Posterior vena cava (tissue), 2 donors: ENCODE data around the gene KLHL40. TPM values are rescaled to one million over a fixed set of nuclear protein-coding genes. Genes with fewer than 3 reads are reported as not detected.

ENCODE experiments used
- DNase-seq: peaks from one replicate; pipeline ENCODE4 v3.0.0-alpha.2; 2020; ENCODE audit warnings: low spot score
- intact Hi-C, 2 donors: fragments of 100-400 bp; cut with DNase I; formaldehyde crosslinking; loops; one replicate each; pipeline versions ENCODE4 v1.14.1 to v1.14.2; 2022 to 2023
- total RNA-seq, 2 donors: library from RNA; stranded (reverse); fragmentation: NEBNext Ultra II Directional; extraction: Animal tissue kit (Norgen Biotek cat#: 25700); gene quantifications; one replicate each; pipeline ENCODE4 v1.2.1, GENCODE V29; 2021
- donor health status: DM: yes; HTN: yes; CAD: no.
- donor health status: DM: yes; HTN: yes; CAD: no.

KLHL40 gene
- total RNA-seq, 2 donors from 2014 or later: not detected

DNA sequence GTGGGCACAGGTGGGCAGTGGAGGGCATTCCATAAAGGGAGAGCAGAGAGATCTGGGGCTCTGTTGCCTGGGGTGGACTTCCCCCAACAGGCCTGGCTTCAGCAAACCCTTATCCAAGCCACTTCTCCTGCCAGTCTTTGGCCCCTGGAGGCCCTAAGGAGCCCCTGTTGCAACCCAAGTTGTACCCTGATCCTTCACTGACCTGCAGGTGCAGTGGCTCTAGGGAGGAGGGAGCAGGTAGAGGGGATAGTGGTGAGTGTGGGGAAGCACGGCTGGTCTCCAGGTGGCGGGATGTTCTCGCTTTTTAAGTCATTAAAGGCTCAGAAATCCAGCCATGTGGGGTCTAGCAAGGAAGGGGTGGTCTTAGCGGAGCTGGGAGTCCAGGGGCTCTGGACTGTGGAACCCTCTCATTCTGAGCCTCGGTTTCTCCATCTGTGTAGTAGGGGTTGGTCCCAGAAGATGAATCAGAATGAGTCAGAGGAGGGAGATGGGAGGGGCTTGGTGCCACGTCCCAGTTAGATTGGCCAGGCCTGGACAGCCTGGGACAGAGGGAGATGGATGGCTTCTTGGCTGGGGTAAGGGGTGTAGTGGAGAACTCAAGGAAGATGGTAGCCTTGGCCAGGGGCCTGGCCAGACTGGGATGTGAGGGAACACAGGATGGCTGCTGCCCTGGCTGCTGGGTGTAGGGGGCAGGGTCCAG, 29.2 kb upstream of the KLHL40 start:
- intact Hi-C loops: loop anchor here in 1 of 2 donors (5.0 to 10.0 kb wide), 2 partner anchors 51 to 86 kb away; partner anchors contain the start of gene NKTR
- peak; percentile 77 for DNase-seq

DNA sequence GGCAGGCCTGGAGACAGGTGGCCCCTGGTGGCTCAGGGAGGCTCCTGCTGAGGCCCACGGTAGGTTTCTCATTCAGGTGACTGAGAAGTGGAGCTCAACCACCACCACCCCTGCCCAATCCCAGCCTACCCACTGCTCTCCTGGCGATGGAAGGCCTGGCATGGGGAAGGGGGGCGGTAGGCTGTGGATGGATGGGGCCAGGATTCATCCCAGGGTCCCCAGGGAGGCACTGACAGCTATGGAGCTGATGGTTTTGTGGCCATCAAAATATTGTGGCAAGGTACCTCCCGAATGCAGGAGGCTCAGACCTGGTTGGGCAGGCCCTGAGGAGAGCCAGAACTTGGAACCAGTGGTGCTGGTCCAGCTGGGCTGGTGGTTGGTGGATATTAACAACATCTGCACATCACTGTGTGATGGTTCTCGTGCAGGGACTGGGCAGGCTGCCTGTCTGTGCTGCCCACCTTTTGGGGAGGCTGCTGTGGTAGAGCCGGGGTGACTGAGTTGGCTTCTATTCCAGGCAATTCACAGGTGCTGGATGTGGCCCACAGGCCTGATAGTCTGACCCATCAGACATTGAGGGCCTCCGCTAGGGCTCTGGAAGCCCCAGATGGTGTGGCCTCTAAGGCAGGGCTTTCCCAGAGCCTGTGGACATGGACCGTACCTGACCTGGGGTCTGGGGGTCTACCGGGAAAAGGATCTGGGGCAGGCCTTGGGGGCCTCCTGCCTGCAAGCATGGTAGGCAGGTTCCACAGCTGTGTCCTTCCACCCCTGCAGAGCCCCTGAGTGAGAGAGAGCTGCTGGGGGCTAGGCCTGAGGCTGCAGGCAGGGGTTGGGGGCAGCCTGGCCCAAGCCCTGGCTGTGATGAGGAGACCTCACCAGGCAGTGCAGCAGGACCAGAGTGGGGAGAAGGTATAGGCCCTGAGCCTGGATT, 28.4 kb upstream of the KLHL40 start:
- intact Hi-C loops: loop anchor here in 1 of 2 donors (5.0 to 10.0 kb wide), 2 partner anchors 52 to 85 kb away; partner anchors contain the start of gene NKTR
- DNase-seq: peak; percentile 73

DNA sequence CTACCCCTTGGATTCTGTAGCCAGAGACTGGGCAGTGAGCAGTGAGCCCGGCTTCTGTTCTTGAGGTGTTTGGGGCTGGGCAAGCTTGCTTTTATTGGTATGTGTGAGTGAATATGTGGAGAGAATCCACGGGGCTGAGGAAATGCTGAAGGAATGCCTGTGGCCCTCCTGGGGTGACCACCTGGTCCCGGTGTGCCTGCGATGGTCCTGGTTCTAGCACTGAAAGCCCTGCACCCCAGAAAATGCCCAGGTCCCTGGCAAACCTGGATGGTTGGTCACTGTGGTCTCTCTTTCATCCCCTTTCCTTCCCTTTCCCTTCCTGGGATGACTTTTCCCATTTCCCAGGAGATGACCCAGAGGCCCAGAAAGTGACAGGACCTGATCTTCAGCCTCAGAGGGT, 27.7 kb upstream of the KLHL40 start:
- DNase-seq: no peak
- intact Hi-C loops: loop anchor here in 1 of 2 donors (5.0 to 10.0 kb wide), 2 partner anchors 53 to 85 kb away; partner anchors contain the start of gene NKTR

DNA sequence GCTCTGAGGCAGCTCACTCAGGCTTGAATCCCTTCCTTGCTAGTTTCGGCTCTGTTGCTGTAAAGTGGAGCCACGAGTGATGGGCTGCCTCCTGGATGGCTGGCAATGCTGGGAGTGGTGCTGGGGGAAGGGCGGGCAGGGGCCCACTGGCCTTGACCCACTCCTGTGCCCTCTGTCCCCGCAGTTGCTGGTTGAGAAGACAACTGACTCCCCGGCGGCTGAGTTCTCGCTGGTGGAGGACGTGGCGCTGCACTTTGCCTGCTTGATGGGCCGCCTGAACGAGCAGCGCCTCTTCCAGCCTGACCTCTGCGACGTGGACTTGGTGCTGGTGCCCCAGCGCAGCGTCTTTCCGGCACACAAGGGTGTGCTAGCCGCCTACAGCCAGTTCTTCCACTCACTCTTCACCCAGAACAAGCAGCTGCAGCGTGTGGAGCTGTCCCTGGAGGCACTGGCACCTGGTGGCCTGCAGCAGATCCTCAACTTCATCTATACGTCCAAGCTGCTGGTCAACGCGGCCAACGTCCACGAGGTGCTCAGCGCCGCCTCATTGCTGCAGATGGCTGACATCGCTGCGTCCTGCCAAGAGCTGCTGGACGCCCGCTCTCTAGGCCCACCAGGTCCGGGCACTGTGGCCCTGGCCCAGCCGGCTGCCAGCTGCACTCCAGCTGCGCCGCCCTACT, 27.1 kb upstream of the KLHL40 start:
- peak; percentile 80 for DNase-seq
- intact Hi-C loops: loop anchor here in 1 of 2 donors (5.0 to 10.0 kb wide), 2 partner anchors 53 to 84 kb away; partner anchors contain the start of gene NKTR

DNA sequence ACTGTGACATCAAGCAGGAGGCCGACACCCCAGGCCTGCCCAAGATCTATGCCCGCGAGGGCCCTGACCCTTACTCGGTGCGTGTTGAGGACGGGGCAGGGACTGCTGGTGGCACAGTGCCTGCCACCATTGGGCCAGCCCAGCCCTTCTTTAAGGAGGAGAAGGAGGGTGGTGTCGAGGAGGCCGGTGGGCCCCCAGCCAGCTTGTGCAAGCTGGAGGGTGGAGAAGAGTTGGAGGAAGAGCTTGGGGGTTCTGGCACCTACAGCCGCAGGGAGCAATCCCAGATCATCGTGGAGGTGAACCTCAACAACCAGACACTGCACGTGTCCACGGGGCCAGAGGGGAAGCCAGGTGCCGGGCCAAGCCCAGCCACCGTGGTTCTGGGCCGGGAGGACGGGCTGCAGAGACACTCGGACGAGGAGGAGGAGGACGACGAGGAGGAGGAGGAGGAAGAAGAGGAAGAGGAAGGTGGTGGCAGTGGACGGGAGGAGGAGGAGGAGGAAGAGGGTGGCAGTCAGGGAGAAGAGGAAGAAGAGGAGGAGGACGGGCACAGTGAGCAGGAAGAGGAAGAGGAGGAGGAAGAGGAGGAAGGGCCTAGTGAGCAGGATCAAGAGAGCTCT, 26.5 kb upstream of the KLHL40 start:
- intact Hi-C loops: loop anchor here in 1 of 2 donors (5.0 to 10.0 kb wide), 2 partner anchors 54 to 83 kb away; partner anchors contain the start of gene NKTR
- DNase-seq: peak; percentile 71

DNA sequence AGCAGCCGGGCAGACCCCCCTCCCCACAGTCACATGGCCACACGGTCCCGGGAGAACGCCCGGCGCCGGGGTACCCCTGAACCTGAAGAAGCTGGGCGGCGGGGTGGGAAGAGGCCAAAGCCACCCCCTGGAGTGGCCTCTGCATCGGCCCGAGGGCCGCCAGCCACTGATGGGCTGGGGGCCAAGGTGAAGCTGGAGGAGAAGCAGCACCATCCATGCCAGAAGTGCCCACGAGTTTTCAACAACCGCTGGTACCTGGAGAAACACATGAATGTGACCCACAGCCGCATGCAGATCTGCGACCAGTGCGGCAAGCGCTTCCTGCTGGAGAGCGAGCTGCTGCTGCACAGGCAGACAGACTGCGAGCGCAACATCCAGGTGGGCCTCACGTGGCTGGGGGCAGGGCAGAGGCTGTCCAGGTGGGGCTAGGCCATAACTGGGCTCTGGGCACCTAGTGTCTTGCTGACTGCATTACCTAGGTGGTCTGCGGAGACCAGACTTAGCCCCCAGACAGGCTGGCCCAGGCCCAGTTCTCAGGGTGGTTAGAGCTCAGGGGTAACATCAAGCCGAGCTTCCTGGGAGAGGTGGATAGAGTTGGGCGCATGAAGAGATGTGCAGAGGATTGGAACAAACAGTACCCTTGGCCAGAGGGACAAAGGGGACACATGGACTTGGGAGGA, 25.7 kb upstream of the KLHL40 start:
- intact Hi-C loops: loop anchor here (5.0 to 10.0 kb wide), 3 partner anchors 55 to 968 kb away; partner anchors contain the start of gene NKTR (in 1 of the 2)
- peak; percentile 73 for DNase-seq

DNA sequence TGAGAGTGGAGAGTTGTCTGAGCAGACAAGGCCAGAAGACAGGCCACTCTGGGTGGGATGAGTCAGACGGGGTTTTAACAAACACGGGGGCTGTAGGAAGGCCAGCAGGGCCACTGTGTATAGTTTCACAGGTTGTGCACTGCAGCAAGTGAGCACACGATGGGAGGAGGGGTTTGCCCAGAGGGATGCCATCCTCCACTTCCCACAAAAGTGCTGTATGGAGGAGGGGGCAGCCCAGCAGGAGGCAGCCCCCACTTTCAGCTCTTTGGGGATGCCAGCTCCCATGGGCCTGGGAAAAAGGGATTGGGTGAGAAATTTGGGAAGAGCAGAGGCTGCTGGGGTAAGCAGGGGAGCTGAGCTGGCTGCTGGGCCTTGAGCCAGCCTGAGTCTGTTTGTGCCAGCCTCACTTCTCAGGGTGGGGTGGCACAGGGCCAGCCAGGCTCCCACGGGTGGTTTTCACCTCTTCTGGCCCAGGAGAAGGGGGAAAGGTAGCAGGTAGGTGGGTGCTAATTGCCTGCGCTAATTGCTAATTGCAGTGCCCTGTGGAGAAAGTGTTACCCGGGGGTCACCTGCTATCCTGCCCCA, 25.1 kb upstream of the KLHL40 start:
- intact Hi-C loops: loop anchor here in 1 of 2 donors (5.0 kb wide), 1 partner anchor 967 kb away; no protein-coding TSS in a partner anchor
- DNase-seq: no peak

DNA sequence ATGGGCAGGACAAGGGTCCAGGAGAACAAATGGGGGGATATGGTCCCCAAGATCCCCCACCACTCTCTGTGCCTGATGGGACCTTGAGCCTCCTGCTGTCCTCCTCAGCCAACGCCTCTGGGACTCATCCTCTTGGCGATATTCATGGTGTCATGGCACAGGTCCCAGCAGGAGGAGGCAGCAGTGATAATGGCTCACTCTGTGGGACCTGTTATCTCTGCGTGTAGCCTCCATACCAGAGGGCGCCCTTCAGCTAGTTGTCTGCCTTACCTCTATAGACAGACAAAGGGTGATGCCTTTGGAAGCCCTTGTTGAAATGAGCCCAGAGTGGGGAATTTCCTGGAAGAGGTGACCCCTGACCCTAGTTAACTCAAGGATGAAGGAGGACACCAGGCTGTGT, 24.4 kb upstream of the KLHL40 start:
- intact Hi-C loops: loop anchor here in 1 of 2 donors (5.0 kb wide), 1 partner anchor 966 kb away; no protein-coding TSS in a partner anchor
- no peak for DNase-seq

DNA sequence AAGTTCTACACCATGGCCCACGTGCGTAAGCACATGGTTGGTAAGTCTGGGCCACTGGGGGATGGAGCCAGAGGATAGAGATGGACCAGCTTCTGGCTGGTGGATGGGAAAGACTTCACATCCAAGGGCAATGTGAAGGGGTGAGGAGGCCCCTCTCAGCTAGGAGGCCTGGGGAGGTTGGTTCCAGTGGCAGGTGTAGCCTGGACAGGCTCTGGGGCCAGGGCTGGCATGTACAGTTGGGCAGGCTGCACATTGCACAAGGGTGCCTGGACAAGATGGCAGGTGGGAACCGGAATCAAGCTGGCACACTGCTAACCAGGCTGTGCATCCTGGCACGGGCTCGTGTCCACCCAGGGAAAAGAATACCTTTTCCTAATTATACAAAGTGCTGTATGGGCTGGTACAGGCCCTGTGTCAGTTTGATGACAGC, 23.7 kb upstream of the KLHL40 start:
- DNase-seq: peak; percentile 77

DNA sequence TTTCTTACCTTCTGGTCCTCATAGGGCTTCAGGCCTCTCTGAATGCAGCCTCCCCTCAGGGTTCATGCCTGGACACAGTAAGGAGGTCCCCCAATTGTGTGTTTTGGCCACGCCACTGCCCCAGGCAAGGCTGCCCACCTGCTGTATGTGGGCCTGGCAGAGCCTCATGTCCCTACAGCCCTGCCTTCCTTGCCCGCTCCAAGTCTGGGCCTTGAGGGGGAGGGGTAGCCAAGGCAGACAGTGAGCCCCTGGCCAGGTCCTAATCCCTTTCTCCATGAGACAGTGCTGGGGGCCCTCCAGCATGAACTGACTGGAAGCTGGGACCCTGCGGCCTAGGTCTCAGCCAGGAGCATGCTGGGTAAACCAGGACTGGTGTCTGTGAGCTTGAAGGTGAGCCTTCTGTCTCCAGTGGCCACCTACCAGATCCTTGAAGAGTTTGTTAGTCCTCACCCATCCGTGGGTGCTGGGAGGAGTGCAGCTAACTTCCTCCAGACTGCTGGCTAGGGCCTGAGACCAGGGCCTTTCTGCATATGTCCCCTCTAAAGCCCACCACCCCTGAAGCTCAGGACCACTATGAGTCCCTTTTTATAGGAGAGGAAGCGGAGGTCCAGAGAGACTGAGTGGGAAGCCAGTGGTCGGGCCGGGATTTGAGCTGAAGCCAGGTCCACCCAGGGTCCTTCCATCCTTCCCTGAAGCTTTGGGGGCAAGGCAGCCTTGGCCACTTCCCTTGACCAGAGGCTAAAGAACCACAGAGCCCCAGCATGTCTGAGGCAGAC, 23.1 kb upstream of the KLHL40 start:
- intact Hi-C loops: loop anchor here in 1 of 2 donors (5.0 kb wide), 1 partner anchor 965 kb away; no protein-coding TSS in a partner anchor
- peak; percentile 67 for DNase-seq

More for the DNA sequence above, 23.7 kb upstream of the KLHL40 start:
- intact Hi-C loops: loop anchor here in 1 of 2 donors (5.0 kb wide), 1 partner anchor 966 kb away; no protein-coding TSS in a partner anchor

DNA sequence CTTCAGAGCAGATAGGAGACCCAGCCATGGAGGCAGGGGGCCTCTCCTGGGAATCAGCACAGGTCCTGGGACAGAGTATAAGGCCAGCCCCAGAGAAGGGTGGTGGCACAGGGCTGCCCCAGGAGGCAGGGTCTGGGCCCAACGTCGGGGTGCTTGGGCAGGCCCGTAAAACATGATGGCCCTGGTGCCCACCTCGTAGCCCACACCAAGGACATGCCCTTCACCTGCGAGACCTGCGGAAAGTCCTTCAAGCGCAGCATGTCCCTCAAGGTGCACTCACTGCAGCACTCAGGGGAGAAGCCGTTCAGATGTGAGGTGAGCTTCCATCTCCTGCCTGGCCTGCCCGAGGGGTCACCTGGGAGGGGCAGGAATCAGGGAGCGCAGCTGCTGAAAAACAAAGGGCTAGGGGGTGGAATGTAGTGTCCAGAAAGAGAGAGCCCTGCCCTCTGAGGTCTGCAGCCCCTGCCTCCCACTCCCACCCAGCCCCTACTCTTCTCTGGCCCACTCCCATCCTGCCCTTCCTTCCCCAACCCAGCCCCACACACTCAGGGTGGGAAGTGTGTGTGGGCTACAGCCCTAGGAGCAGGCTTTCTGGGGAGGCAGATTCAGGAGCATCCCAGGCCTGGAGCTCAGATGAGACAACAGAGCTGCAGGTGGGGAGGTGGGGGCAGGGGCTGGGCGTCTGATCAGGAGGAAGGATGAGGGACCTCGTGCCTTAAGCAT, 22.4 kb upstream of the KLHL40 start:
- DNase-seq: peak; percentile 80
- intact Hi-C loops: loop anchor here in 1 of 2 donors (5.0 kb wide), 1 partner anchor 964 kb away; no protein-coding TSS in a partner anchor

DNA sequence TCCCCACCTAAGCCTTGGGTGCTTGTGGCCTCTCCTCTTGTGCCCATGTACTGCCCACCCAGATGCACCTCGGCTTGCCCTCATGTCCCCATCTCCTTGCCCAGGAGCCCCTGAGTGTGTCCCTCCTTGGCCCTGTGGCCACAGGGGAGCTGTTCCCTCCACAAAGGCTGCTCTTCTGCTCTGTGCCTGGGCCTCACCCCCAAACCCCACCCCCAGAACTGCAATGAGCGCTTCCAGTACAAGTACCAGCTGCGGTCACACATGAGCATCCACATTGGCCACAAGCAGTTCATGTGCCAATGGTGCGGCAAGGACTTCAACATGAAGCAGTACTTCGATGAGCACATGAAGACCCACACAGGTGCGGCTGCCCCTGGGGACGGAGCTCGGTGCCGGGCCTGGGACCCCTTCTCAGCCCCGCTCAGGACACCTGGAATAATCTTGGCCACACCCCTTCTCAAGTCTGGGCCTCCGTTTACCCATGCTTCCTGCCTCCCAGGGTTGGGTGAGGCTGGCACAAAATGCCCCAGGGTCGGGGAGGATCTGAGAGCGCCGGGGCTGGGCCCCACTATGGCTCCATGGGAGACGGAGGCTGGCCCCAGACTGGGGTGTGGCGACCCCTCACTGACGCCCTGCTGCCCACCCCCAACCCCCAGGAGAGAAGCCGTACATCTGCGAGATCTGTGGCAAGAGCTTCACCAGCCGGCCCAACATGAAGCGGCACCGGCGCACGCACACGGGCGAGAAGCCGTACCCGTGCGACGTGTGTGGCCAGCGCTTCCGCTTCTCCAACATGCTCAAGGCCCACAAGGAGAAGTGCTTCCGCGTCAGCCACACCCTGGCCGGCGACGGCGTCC, 21.5 kb upstream of the KLHL40 start:
- DNase-seq: peak; percentile 81
- intact Hi-C loops: loop anchor here in 1 of 2 donors (5.0 kb wide), 1 partner anchor 963 kb away; no protein-coding TSS in a partner anchor

DNA sequence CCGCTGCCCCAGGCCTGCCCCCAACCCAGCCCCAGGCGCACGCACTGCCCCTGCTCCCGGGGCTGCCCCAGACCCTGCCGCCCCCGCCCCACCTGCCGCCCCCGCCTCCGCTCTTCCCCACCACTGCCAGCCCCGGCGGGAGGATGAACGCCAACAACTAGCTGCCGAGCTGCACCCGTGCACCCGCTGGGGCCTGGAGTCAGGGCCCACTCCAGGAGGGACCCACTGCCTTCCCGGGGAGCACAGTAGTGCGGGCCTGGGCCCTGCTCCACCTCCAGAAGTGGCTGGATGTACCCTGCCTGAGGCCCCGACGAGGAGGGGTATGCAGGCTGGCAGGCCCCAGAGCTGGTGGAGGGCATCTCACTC, 20.9 kb upstream of the KLHL40 start:
- intact Hi-C loops: loop anchor here in 1 of 2 donors (5.0 kb wide), 1 partner anchor 963 kb away; no protein-coding TSS in a partner anchor
- DNase-seq: peak; percentile 67

DNA sequence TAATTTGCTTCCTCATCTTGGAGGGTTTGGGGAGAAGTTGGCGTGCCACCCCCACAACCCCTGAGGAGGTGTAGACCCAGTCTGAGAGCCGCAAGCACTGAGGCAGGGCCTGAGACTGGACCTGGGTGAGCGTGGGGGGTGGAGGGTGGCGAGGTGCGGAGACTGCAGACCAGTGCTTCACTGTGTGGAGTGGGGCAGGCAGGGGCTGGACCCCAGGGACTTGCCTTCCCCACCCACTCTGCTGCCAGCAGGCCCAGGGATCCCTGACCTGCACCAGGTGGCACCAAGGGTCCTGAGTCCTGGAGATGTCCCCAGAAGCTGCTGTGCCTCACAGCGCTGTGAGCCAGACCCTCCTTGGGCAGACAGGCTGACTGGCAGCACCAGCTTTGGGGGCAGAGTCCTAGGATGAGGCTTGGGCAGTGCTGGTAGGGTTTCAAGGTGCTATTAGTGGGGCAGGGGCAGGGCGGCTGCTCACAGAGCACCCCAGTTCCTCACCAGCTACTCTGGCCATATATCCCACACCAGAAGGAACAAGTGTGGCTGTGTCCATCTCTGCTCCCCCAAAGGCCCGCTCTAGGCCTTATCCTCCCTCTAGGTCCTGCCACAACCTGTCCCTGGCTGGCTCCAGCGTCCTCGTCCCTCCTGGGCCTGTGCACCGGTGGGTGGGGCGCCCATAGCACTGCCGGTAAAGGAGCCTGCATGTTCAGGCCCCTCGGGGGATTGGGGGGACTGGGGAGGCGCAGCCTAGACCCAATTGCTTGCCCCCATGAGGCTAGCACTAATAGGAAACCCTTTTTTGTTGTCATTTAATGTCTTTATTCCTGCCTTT, 20.1 kb upstream of the KLHL40 start:
- peak; percentile 74 for DNase-seq
- intact Hi-C loops: no loop called here
